ENCODE measurements around the gene C8A. TPM values are rescaled to one million over a fixed set of nuclear protein-coding genes. Genes with fewer than 3 reads are reported as not detected.

Gene C8A
- total and polyA plus RNA-seq, 5 experiments from 2014 or later, result not detected

GRCh38 chr1:56922507-56922906, 67.9 kb downstream of the C8A start:
- Mint-ChIP-seq H3K4me1 (no peaks in the 10 kb centered on the region), H3K36me3 (no peaks in the 10 kb centered on the region), H3K27ac (no peak overlapping the region), H3K9me3 (no peaks in the 10 kb centered on the region), H3K27me3 (peaks cover 2 to 27% (median 13%) of the 10 kb centered on the region in 5 donors), H3K4me3 (no peak overlapping the region)
- DNase-seq (no peak), ATAC-seq (no peak)
- POLR2A ChIA-PET, result no interaction called here

GRCh38 chr1:56923201-56923600, 68.6 kb downstream of the C8A start:
- H3K36me3 Mint-ChIP-seq, result no peaks in the 10 kb centered on the region

GRCh38 chr1:56924116-56924515, 69.5 kb downstream of the C8A start:
- H3K36me3 Mint-ChIP-seq, result no peaks in the 10 kb centered on the region
- H3K4me3 Mint-ChIP-seq, result no peak overlapping the region
- POLR2A ChIA-PET, result no interaction called here
- H3K27ac Mint-ChIP-seq, result no peak overlapping the region
- no peaks in the 10 kb centered on the region for H3K4me1 Mint-ChIP-seq
- ATAC-seq, result no peak
- no peaks in the 10 kb centered on the region for H3K9me3 Mint-ChIP-seq
- peaks cover 2 to 29% (median 13%) of the 10 kb centered on the region in 5 donors for H3K27me3 Mint-ChIP-seq
- DNase-seq, result no peak

More at GRCh38 chr1:56923201-56923600, 68.6 kb downstream of the C8A start:
- Mint-ChIP-seq H3K27me3 (peaks cover 2 to 27% (median 13%) of the 10 kb centered on the region in 5 donors), H3K4me3 (no peak overlapping the region), H3K9me3 (no peaks in the 10 kb centered on the region), H3K4me1 (no peaks in the 10 kb centered on the region), H3K27ac (no peak overlapping the region)
- no peak for DNase-seq
- ATAC-seq, result no peak
- POLR2A ChIA-PET, result no interaction called here

GRCh38 chr1:56925193-56925592, 70.6 kb downstream of the C8A start:
- POLR2A ChIA-PET, result no interaction called here
- H3K36me3 Mint-ChIP-seq, result no peaks in the 10 kb centered on the region
- peaks cover 0 to 4% (median 0%) of the 10 kb centered on the region in 9 donors for H3K9me3 Mint-ChIP-seq
- no peak for DNase-seq
- H3K27me3 Mint-ChIP-seq, result peaks cover 3 to 32% (median 13%) of the 10 kb centered on the region in 5 donors
- H3K27ac Mint-ChIP-seq, result no peak overlapping the region
- no peak for ATAC-seq
- no peaks in the 10 kb centered on the region for H3K4me1 Mint-ChIP-seq
- H3K4me3 Mint-ChIP-seq, result no peak overlapping the region

- ATAC-seq (no peak), DNase-seq (no peak)
- POLR2A ChIA-PET, result no interaction called here
- H3K27ac Mint-ChIP-seq, result no peak overlapping the region
- H3K27me3 Mint-ChIP-seq, result peaks cover 3 to 30% (median 15%) of the 10 kb centered on the region in 5 donors
- no peaks in the 10 kb centered on the region for H3K36me3 Mint-ChIP-seq
- H3K4me1 Mint-ChIP-seq, result no peaks in the 10 kb centered on the region
- peaks cover 0 to 4% (median 0%) of the 10 kb centered on the region in 9 donors for H3K9me3 Mint-ChIP-seq
- no peak overlapping the region for H3K4me3 Mint-ChIP-seq
These were observed 72.6 kb downstream of the C8A start for GRCh38 chr1:56927171-56927570.

GRCh38 chr1:56927986-56928385, 73.4 kb downstream of the C8A start:
- ATAC-seq, result no peak
- H3K4me1 Mint-ChIP-seq, result no peaks in the 10 kb centered on the region

GRCh38 chr1:56929492-56929891, 74.9 kb downstream of the C8A start:
- no peak overlapping the region for H3K27ac Mint-ChIP-seq
- peaks cover 1 to 22% (median 6%) of the 10 kb centered on the region in 5 donors for H3K27me3 Mint-ChIP-seq
- no peak for DNase-seq
- H3K36me3 Mint-ChIP-seq, result no peaks in the 10 kb centered on the region
- no peaks in the 10 kb centered on the region for H3K4me1 Mint-ChIP-seq
- H3K9me3 Mint-ChIP-seq, result peaks cover 0 to 4% (median 0%) of the 10 kb centered on the region in 9 donors
- POLR2A ChIA-PET, result no interaction called here
- ATAC-seq, result no peak
- no peak overlapping the region for H3K4me3 Mint-ChIP-seq

More at GRCh38 chr1:56927986-56928385, 73.4 kb downstream of the C8A start:
- no peak overlapping the region for H3K27ac Mint-ChIP-seq
- DNase-seq, result no peak
- POLR2A ChIA-PET, result no interaction called here
- no peaks in the 10 kb centered on the region for H3K36me3 Mint-ChIP-seq
- peaks cover 0 to 4% (median 0%) of the 10 kb centered on the region in 9 donors for H3K9me3 Mint-ChIP-seq
- no peak overlapping the region for H3K4me3 Mint-ChIP-seq
- peaks cover 3 to 34% (median 15%) of the 10 kb centered on the region in 5 donors for H3K27me3 Mint-ChIP-seq

GRCh38 chr1:56931211-56931610, 76.6 kb downstream of the C8A start:
- H3K27ac Mint-ChIP-seq, result no peak overlapping the region
- no peaks in the 10 kb centered on the region for H3K4me1 Mint-ChIP-seq
- no peaks in the 10 kb centered on the region for H3K36me3 Mint-ChIP-seq
- no peak for DNase-seq
- ATAC-seq, result no peak
- H3K27me3 Mint-ChIP-seq, result peaks cover 1 to 23% (median 5%) of the 10 kb centered on the region in 5 donors
- no peak overlapping the region for H3K4me3 Mint-ChIP-seq
- POLR2A ChIA-PET, result no interaction called here
- peaks cover 0 to 4% (median 0%) of the 10 kb centered on the region in 9 donors for H3K9me3 Mint-ChIP-seq

- Mint-ChIP-seq H3K27me3 (peaks cover 1 to 20% (median 1%) of the 10 kb centered on the region in 5 donors), H3K4me1 (no peaks in the 10 kb centered on the region), H3K36me3 (no peaks in the 10 kb centered on the region), H3K4me3 (no peak overlapping the region), H3K9me3 (peaks cover 0 to 4% (median 0%) of the 10 kb centered on the region in 9 donors), H3K27ac (no peak overlapping the region)
- ATAC-seq (no peak), DNase-seq (no peak)
- POLR2A ChIA-PET, result no interaction called here
These were observed 77.1 kb downstream of the C8A start for GRCh38 chr1:56931686-56932085.

GRCh38 chr1:56933161-56933560, 78.6 kb downstream of the C8A start:
- DNase-seq, result no peak
- POLR2A ChIA-PET, result no interaction called here
- no peak for ATAC-seq
- H3K36me3 Mint-ChIP-seq, result no peaks in the 10 kb centered on the region
- H3K4me3 Mint-ChIP-seq, result no peak overlapping the region
- no peaks in the 10 kb centered on the region for H3K4me1 Mint-ChIP-seq
- H3K27me3 Mint-ChIP-seq, result peaks cover 0 to 24% (median 3%) of the 10 kb centered on the region in 5 donors
- peaks cover 0 to 4% (median 0%) of the 10 kb centered on the region in 9 donors for H3K9me3 Mint-ChIP-seq
- no peak overlapping the region for H3K27ac Mint-ChIP-seq

- H3K27ac Mint-ChIP-seq, result no peak overlapping the region
These were observed 79.0 kb downstream of the C8A start for GRCh38 chr1:56933606-56934005.

GRCh38 chr1:56934430-56935060, 79.9 kb downstream of the C8A start:
- no peak for ATAC-seq
- H3K36me3 Mint-ChIP-seq, result no peaks in the 10 kb centered on the region
- DNase-seq, result no peak
- no peaks in the 10 kb centered on the region for H3K4me1 Mint-ChIP-seq
- H3K27ac Mint-ChIP-seq, result no peak overlapping the region
- peaks cover 0 to 3% (median 0%) of the 10 kb centered on the region in 9 donors for H3K9me3 Mint-ChIP-seq
- POLR2A ChIA-PET, result no interaction called here
- H3K27me3 Mint-ChIP-seq, result peaks cover 0 to 21% (median 3%) of the 10 kb centered on the region in 5 donors
- no peak overlapping the region for H3K4me3 Mint-ChIP-seq

More at GRCh38 chr1:56933606-56934005, 79.0 kb downstream of the C8A start:
- POLR2A ChIA-PET, result no interaction called here
- Mint-ChIP-seq H3K27me3 (peaks cover 0 to 23% (median 3%) of the 10 kb centered on the region in 5 donors), H3K9me3 (peaks cover 0 to 4% (median 0%) of the 10 kb centered on the region in 9 donors), H3K4me1 (no peaks in the 10 kb centered on the region), H3K4me3 (no peak overlapping the region), H3K36me3 (no peaks in the 10 kb centered on the region)
- DNase-seq (no peak), ATAC-seq (no peak)

- H3K4me1 Mint-ChIP-seq, result no peaks in the 10 kb centered on the region
- peaks cover 0 to 3% (median 0%) of the 10 kb centered on the region in 9 donors for H3K9me3 Mint-ChIP-seq
- H3K27ac Mint-ChIP-seq, result no peak overlapping the region
- no peak overlapping the region for H3K4me3 Mint-ChIP-seq
- peaks cover 1 to 15% (median 5%) of the 10 kb centered on the region in 5 donors for H3K27me3 Mint-ChIP-seq
- no peak for DNase-seq
- POLR2A ChIA-PET, result no interaction called here
- ATAC-seq, result no peak
- H3K36me3 Mint-ChIP-seq, result no peaks in the 10 kb centered on the region
These were observed 84.0 kb downstream of the C8A start for GRCh38 chr1:56938646-56939045.

GRCh38 chr1:56939209-56939608, 84.6 kb downstream of the C8A start:
- H3K36me3 Mint-ChIP-seq, result no peaks in the 10 kb centered on the region
- H3K27ac Mint-ChIP-seq, result no peak overlapping the region
- POLR2A ChIA-PET, result no interaction called here
- ATAC-seq (no peak), DNase-seq (no peak)
- H3K4me3 Mint-ChIP-seq, result no peak overlapping the region
- H3K4me1 Mint-ChIP-seq, result no peaks in the 10 kb centered on the region
- H3K9me3 Mint-ChIP-seq, result peaks cover 0 to 3% (median 0%) of the 10 kb centered on the region in 9 donors
- peaks cover 1 to 15% (median 5%) of the 10 kb centered on the region in 5 donors for H3K27me3 Mint-ChIP-seq

Data from naive thymus-derived CD8-positive, alpha-beta T cell (primary cell).